ENCODE data around the gene C2CD4C. TPM values are rescaled to one million over a fixed set of nuclear protein-coding genes. Genes with fewer than 3 reads are reported as not detected.

The C2CD4C gene
- total RNA-seq, 1 donor from 2014 or later = 7.8 TPM

- no peak overlapping the region for H3K4me3 Mint-ChIP-seq
- no peaks in the 10 kb centered on the region for H3K9me3 Mint-ChIP-seq
- no peaks in the 10 kb centered on the region for H3K4me1 Mint-ChIP-seq
- no peak for TF ChIP-seq CTCF (IDR thresholded peaks at IDR 0.05; ENCODE audit: unreplicated experiment)
- DNase-seq (ENCODE audit: low spot score in 2 of 2, unreplicated experiment in 2 of 2) = no peak
- H3K36me3 Mint-ChIP-seq = peaks cover 15% of the 10 kb centered on the region
- no peaks in the 10 kb centered on the region for H3K27me3 Mint-ChIP-seq (ENCODE audit: low read depth)
- H3K27ac Mint-ChIP-seq = no peak overlapping the region
Observed at GRCh38 chr19:441213-441836, 32.4 kb upstream of the C2CD4C start.

- no peak for TF ChIP-seq CTCF (IDR thresholded peaks at IDR 0.05; ENCODE audit: unreplicated experiment)
- Mint-ChIP-seq H3K27ac (no peak overlapping the region), H3K4me3 (no peak overlapping the region), H3K4me1 (no peaks in the 10 kb centered on the region), H3K27me3 (ENCODE audit: low read depth) (no peaks in the 10 kb centered on the region), H3K9me3 (no peaks in the 10 kb centered on the region), H3K36me3 (peaks cover 15% of the 10 kb centered on the region)
- no peak for DNase-seq (ENCODE audit: low spot score in 2 of 2, unreplicated experiment in 2 of 2)
Observed at GRCh38 chr19:440391-441212, 31.7 kb upstream of the C2CD4C start.

GRCh38 chr19:439167-439900 is 30.4 kb upstream of the C2CD4C start:
- H3K9me3 Mint-ChIP-seq = no peaks in the 10 kb centered on the region
- no peak overlapping the region for H3K4me3 Mint-ChIP-seq
- DNase-seq (ENCODE audit: low spot score in 2 of 2, unreplicated experiment in 2 of 2) = no peak
- H3K27ac Mint-ChIP-seq = no peak overlapping the region
- H3K36me3 Mint-ChIP-seq = peaks cover 12% of the 10 kb centered on the region
- H3K27me3 Mint-ChIP-seq (ENCODE audit: low read depth) = no peaks in the 10 kb centered on the region
- no peaks in the 10 kb centered on the region for H3K4me1 Mint-ChIP-seq
- no peak for TF ChIP-seq CTCF (IDR thresholded peaks at IDR 0.05; ENCODE audit: unreplicated experiment)

- no peaks in the 10 kb centered on the region for H3K27me3 Mint-ChIP-seq (ENCODE audit: low read depth)
- no peak overlapping the region for H3K4me3 Mint-ChIP-seq
- no peaks in the 10 kb centered on the region for H3K9me3 Mint-ChIP-seq
- peaks cover 12% of the 10 kb centered on the region for H3K36me3 Mint-ChIP-seq
- no peaks in the 10 kb centered on the region for H3K4me1 Mint-ChIP-seq
- no peak for DNase-seq (ENCODE audit: low spot score in 2 of 2, unreplicated experiment in 2 of 2)
- no peak for TF ChIP-seq CTCF (IDR thresholded peaks at IDR 0.05; ENCODE audit: unreplicated experiment)
- H3K27ac Mint-ChIP-seq = no peak overlapping the region
Observed at GRCh38 chr19:438416-438958, 29.5 kb upstream of the C2CD4C start.

GRCh38 chr19:437041-437440 is 28.1 kb upstream of the C2CD4C start:
- H3K27me3 Mint-ChIP-seq (ENCODE audit: low read depth) = no peaks in the 10 kb centered on the region
- H3K9me3 Mint-ChIP-seq = no peaks in the 10 kb centered on the region
- no peak for DNase-seq (ENCODE audit: low spot score in 2 of 2, unreplicated experiment in 2 of 2)
- no peak overlapping the region for H3K27ac Mint-ChIP-seq
- no peak for TF ChIP-seq CTCF (IDR thresholded peaks at IDR 0.05; ENCODE audit: unreplicated experiment)
- H3K4me3 Mint-ChIP-seq = no peak overlapping the region
- no peaks in the 10 kb centered on the region for H3K4me1 Mint-ChIP-seq
- H3K36me3 Mint-ChIP-seq = peaks cover 12% of the 10 kb centered on the region
